Measurements from ENCODE around the gene SCN7A. TPM values are rescaled to one million over a fixed set of nuclear protein-coding genes. Genes with fewer than 3 reads are reported as not detected.

Gene SCN7A
- total and polyA plus RNA-seq, 11 donors = 2.6 to 46.3 (median 14.0) TPM

DNA sequence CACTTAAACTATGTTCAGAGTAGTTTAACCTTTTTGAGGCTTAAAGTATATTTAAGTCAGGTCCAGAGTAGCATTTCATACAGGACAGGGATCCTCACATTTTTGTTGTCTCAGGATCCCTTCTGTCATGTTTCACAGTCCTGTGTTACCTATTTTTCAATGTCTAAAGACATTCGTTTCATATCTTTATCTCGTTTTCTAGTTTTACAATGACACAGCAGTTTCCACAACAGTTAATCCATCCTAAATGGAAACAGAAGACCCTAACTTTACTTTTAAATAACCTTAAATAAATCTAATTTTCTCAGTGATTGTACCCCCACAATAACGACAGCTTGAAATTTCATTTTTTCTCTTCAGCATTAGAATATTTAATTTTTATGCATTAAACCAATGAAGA lies 101.0 kb downstream of the SCN7A start:
- Histone ChIP-seq H3K36me3 (no peaks in the 10 kb centered on the region), H3K9me3 (no peaks in the 10 kb centered on the region), H3K27me3 (no peaks in the 10 kb centered on the region), H3K4me3 (no peak overlapping the region), H3K27ac (no peak overlapping the region), H3K4me1 (no peaks in the 10 kb centered on the region)
- DNase-seq = no peak
- WGBS, 4 donors = 77 to 87% (median 81%) methylated on average over 3 of the region's 3 CpGs
- ATAC-seq = no peak
- intact Hi-C loops (cut with DNase I) = no loop called here
- TF ChIP-seq, protein P1, sequence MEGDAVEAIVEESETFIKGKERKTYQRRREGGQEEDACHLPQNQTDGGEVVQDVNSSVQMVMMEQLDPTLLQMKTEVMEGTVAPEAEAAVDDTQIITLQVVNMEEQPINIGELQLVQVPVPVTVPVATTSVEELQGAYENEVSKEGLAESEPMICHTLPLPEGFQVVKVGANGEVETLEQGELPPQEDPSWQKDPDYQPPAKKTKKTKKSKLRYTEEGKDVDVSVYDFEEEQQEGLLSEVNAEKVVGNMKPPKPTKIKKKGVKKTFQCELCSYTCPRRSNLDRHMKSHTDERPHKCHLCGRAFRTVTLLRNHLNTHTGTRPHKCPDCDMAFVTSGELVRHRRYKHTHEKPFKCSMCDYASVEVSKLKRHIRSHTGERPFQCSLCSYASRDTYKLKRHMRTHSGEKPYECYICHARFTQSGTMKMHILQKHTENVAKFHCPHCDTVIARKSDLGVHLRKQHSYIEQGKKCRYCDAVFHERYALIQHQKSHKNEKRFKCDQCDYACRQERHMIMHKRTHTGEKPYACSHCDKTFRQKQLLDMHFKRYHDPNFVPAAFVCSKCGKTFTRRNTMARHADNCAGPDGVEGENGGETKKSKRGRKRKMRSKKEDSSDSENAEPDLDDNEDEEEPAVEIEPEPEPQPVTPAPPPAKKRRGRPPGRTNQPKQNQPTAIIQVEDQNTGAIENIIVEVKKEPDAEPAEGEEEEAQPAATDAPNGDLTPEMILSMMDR (IDR thresholded peaks at IDR 0.05) = no peak
- TF ChIP-seq POLR2A (IDR thresholded peaks at IDR 0.05) = no peak

DNA sequence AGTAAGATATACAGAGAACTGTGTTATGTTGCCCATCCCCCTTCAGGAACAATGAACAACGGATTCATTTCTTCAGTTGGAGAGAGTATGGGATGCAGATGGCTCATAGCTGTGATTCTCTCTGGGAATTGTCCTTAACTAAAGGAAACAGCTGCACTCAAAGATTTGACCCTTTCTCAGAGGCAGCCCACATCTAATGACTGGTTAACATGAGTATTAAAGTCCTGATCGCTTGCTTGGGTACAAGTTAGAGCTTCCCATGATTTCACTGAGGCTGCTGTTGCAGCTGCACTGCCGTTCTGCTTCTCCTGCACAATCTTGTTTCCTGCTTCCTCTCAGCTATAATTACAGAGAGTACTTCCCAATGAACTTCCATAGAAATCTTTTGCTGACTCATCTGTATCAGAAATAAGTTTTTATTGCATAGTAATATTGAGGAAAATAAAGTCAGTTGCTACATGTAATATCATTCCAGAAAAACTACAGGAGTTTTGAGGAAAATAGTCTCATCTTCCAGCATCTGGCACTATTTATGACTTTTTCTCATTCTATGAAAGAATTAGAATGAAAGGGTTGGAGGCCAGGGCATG lies 105.5 kb downstream of the SCN7A start:
- WGBS, 4 donors = 25 to 46% (median 31%) methylated on average over 3 of the region's 3 CpGs
- Histone ChIP-seq H3K27me3 (no peaks in the 10 kb centered on the region), H3K27ac (no peak overlapping the region), H3K4me3 (no peak overlapping the region), H3K9me3 (no peaks in the 10 kb centered on the region), H3K4me1 (no peaks in the 10 kb centered on the region), H3K36me3 (no peaks in the 10 kb centered on the region)
- no peak for TF ChIP-seq POLR2A (IDR thresholded peaks at IDR 0.05)
- TF ChIP-seq, protein P1 (IDR thresholded peaks at IDR 0.05) = no peak
- intact Hi-C loops (cut with DNase I) = no loop called here
- peak in 3 of 4 donors; percentile 39 to 44 (median 42) for ATAC-seq
- no peak for DNase-seq

DNA sequence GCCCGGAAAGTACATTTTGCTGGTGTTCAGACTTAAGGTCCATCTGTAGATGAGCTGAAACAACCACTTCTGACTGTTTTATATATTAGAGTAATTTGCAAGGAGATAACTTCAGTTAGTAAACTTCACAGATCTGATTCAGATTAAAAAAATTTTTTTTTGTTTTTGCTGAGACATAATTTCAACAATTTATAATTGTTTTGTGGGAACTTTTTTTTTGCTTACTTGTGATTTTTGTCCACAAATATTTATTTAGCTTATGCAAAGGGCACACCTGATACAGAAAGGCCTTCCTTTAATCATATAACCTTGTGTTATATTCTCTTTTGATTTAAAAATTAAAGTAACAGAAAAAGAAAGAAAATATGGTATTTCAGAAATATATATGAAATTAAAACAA lies 108.7 kb downstream of the SCN7A start:
- no peak for TF ChIP-seq POLR2A (IDR thresholded peaks at IDR 0.05)
- TF ChIP-seq, protein P1 (IDR thresholded peaks at IDR 0.05) = no peak
- WGBS, 4 donors = 94 to 100% (median 96%) methylated on average over 1 of the region's 1 CpG

DNA sequence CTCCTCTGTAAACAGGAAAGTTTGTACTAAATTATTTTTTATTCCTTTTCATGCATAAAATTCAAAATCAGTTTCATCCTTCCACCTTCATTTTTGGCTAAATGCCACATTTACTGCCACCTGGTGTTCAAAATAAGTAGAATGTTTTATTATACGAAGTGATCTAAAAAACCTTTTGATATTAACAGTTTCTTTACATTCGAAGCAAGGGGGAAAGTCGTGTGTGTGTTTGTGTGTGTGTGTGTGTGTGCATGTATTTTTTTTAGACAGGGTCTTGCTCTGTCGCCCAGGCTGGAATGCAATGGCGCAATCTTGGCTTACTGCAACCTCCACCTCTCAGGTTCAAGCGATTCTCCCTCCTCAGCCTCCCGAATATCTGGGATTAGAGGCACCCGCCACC lies 109.3 kb downstream of the SCN7A start:
- ATAC-seq (no peak), DNase-seq (no peak)
- intact Hi-C loops (cut with DNase I) = no loop called here
- TF ChIP-seq, protein P1 (IDR thresholded peaks at IDR 0.05) = peak in 11 of 12 donors; percentile 26 to 55 (median 37)
- no peak for TF ChIP-seq POLR2A (IDR thresholded peaks at IDR 0.05)
- Histone ChIP-seq H3K9me3 (no peaks in the 10 kb centered on the region), H3K27me3 (no peaks in the 10 kb centered on the region), H3K36me3 (no peaks in the 10 kb centered on the region), H3K4me1 (no peaks in the 10 kb centered on the region), H3K4me3 (no peak overlapping the region), H3K27ac (no peak overlapping the region)
- 66 to 69% (median 68%) methylated on average over 8 of the region's 8 CpGs for WGBS, 4 donors

More for the DNA sequence above, 108.7 kb downstream of the SCN7A start:
- DNase-seq = no peak
- Histone ChIP-seq H3K9me3 (no peaks in the 10 kb centered on the region), H3K36me3 (no peaks in the 10 kb centered on the region), H3K27me3 (no peaks in the 10 kb centered on the region), H3K27ac (no peak overlapping the region), H3K4me1 (no peaks in the 10 kb centered on the region), H3K4me3 (no peak overlapping the region)
- intact Hi-C loops (cut with DNase I) = no loop called here
- no peak for ATAC-seq
